NOMO-1 treated with DMSO at 0.1 percent for 48 hours (cell line): ENCODE measurements around the gene GALE.
"Not testable (repeated sequence)": the region's sequence is repeated elsewhere in the genome, so short reads cannot be mapped to it uniquely, and the experiment has no call there.

Experiments used
- DNase-seq: peaks from one replicate; lab custom pipeline; 2025; ENCODE audit not compliant: unreplicated experiment; lab: John Stamatoyannopoulos, UW

The GALE gene

GRCh38 chr1:23810818-23811540 is 10.4 kb upstream of the GALE start:
- peak; percentile 90 for DNase-seq

GRCh38 chr1:23809751-23810171 is 9.2 kb upstream of the GALE start:
- DNase-seq, result peak; percentile 96

- DNase-seq, result peak; percentile 86
Observed at GRCh38 chr1:23807453-23807852, 6.9 kb upstream of the GALE start.

GRCh38 chr1:23806280-23806679 is 5.7 kb upstream of the GALE start:
- no peak for DNase-seq

- no peak for DNase-seq
Observed at GRCh38 chr1:23805025-23805424, 4.5 kb upstream of the GALE start.

GRCh38 chr1:23804183-23804835 is 3.8 kb upstream of the GALE start:
- peak; percentile 82 for DNase-seq

GRCh38 chr1:23803674-23804073 is 3.1 kb upstream of the GALE start:
- DNase-seq, result no peak

GRCh38 chr1:23802809-23803342 is 2.3 kb upstream of the GALE start:
- not testable (repeated sequence) for DNase-seq

GRCh38 chr1:23801876-23802275 is 1.3 kb upstream of the GALE start:
- no peak for DNase-seq

GRCh38 chr1:23801338-23801748 is 789 bp upstream of the GALE start:
- DNase-seq, result no peak

GRCh38 chr1:23799570-23800399 is 769 bp downstream of the GALE start:
- peak; percentile 84 for DNase-seq

GRCh38 chr1:23799255-23799569 is 1.3 kb downstream of the GALE start:
- DNase-seq, result no peak

GRCh38 chr1:23798662-23799142 is 1.9 kb downstream of the GALE start:
- DNase-seq, result no peak

- no peak for DNase-seq
Observed at GRCh38 chr1:23797478-23798448, 2.8 kb downstream of the GALE start.

- DNase-seq, result no peak
Observed at GRCh38 chr1:23796466-23797271, 3.9 kb downstream of the GALE start.

- DNase-seq, result no peak
Observed at GRCh38 chr1:23795676-23796465, 4.7 kb downstream of the GALE start.

- DNase-seq, result not testable (repeated sequence)
Observed at GRCh38 chr1:23794732-23795182, 5.8 kb downstream of the GALE start.

GRCh38 chr1:23793861-23794731 is 6.5 kb downstream of the GALE start:
- DNase-seq, result no peak
